Body of pancreas (tissue), 4 donors: ENCODE data around the gene IL1RAPL1.

Source experiments
- POLR2A ChIP-seq, 3 donors: fragments of 450-650 bp; IDR thresholded peaks; one replicate each; pipeline ENCODE4 v1.6.1; 2016; ENCODE audit warnings: antibody characterized with exemption in 3 of 3, mild to moderate bottlenecking in 2 of 3
- TF ChIP-seq, protein P1 (sequence below), 7 experiments: fragments of 450-650 bp in 4 of 7; fragments of 200-600 bp in 3 of 7; sonication (generic) in 3 of 7; IDR thresholded peaks; one replicate each; pipeline ENCODE4 v1.5.1; 2016 to 2019; ENCODE audit warnings: antibody characterized with exemption in 7 of 7

DNA sequence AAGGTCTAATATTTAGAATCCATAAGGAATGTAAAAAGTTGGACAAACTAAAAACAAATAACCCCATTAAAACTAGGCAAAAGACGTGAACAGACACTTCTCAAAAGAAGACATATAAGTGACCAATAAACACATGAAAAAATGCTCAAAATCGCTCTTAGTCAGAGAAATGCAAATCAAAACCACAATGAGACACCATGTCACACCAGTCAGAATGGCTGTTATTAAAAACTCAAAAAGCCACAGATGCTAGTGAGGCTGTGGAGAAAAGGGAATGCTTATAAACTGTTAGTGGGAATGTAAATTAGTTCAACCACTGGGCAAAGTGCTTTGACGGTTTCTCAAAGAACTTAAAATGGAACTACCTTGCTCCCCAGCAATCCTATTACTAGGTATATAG lies 953.8 kb downstream of the IL1RAPL1 start:
- TF ChIP-seq, protein P1, sequence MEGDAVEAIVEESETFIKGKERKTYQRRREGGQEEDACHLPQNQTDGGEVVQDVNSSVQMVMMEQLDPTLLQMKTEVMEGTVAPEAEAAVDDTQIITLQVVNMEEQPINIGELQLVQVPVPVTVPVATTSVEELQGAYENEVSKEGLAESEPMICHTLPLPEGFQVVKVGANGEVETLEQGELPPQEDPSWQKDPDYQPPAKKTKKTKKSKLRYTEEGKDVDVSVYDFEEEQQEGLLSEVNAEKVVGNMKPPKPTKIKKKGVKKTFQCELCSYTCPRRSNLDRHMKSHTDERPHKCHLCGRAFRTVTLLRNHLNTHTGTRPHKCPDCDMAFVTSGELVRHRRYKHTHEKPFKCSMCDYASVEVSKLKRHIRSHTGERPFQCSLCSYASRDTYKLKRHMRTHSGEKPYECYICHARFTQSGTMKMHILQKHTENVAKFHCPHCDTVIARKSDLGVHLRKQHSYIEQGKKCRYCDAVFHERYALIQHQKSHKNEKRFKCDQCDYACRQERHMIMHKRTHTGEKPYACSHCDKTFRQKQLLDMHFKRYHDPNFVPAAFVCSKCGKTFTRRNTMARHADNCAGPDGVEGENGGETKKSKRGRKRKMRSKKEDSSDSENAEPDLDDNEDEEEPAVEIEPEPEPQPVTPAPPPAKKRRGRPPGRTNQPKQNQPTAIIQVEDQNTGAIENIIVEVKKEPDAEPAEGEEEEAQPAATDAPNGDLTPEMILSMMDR (IDR thresholded peaks at IDR 0.05): no peak
- no peak for TF ChIP-seq POLR2A (IDR thresholded peaks at IDR 0.05)
